Activated B cell treated with CpG ODN at 0.5 μM for 24 hours (primary cell): ENCODE results near the gene MAST2. TPM values are rescaled to one million over a fixed set of nuclear protein-coding genes. Genes with fewer than 3 reads are reported as not detected.

Experiments used
- ATAC-seq: fragments of 200-7000 bp; cut with Tn5 transposase; one replicate; pipeline ENCODE4 v1.10.0; 2021; ENCODE audit warnings: low read depth, mild to moderate bottlenecking, moderate library complexity
- CTCF ChIA-PET: fragments of 350-600 bp; sonication (Branson Sonifier 250); formaldehyde crosslinking; loops from one replicate; lab custom pipeline; 2021; ENCODE audit warnings: antibody characterized with exemption; lab: Charles Lee
- POLR2A ChIA-PET: fragments of 350-600 bp; sonication (Branson Sonifier 250); formaldehyde crosslinking; loops from one replicate; lab custom pipeline; 2021; ENCODE audit warnings: antibody characterized with exemption; lab: Charles Lee
- DNase-seq: peaks from one replicate; pipeline ENCODE4 v3.0.0; 2022
- H3K27ac Mint-ChIP-seq: one replicate; pipeline ENCODE4 v1.8.0; 2020; ENCODE audit warnings: mixed read lengths
- H3K27me3 Mint-ChIP-seq: one replicate; pipeline ENCODE4 v1.8.0; 2021; ENCODE audit warnings: mixed read lengths
- H3K36me3 Mint-ChIP-seq: one replicate; pipeline ENCODE4 v1.8.0; 2021; ENCODE audit warnings: low read depth, mixed read lengths
- H3K4me1 Mint-ChIP-seq: one replicate; pipeline ENCODE4 v1.8.0; 2021; ENCODE audit warnings: mixed read lengths
- H3K4me3 Mint-ChIP-seq: one replicate; pipeline ENCODE4 v1.8.0; 2020; ENCODE audit warnings: mild to moderate bottlenecking, mixed read lengths
- H3K9me3 Mint-ChIP-seq: one replicate; pipeline ENCODE4 v1.8.0; 2020; ENCODE audit warnings: mixed read lengths
- intact Hi-C: fragments of 100-400 bp; cut with micrococcal nuclease; formaldehyde crosslinking; loops from one replicate; pipeline ENCODE4 v1.15.1; 2024
- total RNA-seq: library from RNA; stranded (reverse); gene quantifications from 2 replicates; pipeline ENCODE4 v1.2.3, GENCODE V29; 2022
- TF ChIP-seq, protein P1 (sequence below): fragments of 200-600 bp; IDR thresholded peaks from one replicate; pipeline ENCODE4 v1.8.0; 2022; ENCODE audit warnings: antibody characterized with exemption, mild to moderate bottlenecking

The MAST2 gene
- total RNA-seq, 1 donor from 2014 or later, result 20.9 TPM

DNA sequence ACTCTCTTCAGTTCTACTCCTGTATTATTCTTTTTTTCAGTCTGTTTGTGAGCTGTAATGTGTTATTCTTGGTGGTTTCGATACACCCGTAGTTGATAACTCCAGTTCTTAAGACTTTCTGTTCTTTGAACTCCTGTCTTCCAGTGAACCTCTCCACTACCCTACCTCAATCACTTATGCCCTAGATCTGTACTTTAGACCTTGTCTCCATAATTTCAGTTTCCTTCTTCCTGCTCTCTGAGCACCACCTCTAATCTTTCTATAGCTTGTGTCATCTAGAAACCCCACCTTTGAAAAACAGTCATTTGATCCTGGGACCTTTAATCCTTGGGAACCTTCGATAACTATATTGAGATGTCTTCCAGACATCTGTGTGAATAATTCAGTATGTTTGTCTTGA is 169.7 kb downstream of the MAST2 start:
- ChIA-PET CTCF (no interaction called here), POLR2A (no interaction called here)
- no peak overlapping the region for H3K27ac Mint-ChIP-seq
- peaks cover 3% of the 10 kb centered on the region for H3K36me3 Mint-ChIP-seq
- intact Hi-C loops, result no loop called here
- H3K9me3 Mint-ChIP-seq, result no peaks in the 10 kb centered on the region
- no peaks in the 10 kb centered on the region for H3K27me3 Mint-ChIP-seq
- no peak for DNase-seq
- TF ChIP-seq, protein P1, sequence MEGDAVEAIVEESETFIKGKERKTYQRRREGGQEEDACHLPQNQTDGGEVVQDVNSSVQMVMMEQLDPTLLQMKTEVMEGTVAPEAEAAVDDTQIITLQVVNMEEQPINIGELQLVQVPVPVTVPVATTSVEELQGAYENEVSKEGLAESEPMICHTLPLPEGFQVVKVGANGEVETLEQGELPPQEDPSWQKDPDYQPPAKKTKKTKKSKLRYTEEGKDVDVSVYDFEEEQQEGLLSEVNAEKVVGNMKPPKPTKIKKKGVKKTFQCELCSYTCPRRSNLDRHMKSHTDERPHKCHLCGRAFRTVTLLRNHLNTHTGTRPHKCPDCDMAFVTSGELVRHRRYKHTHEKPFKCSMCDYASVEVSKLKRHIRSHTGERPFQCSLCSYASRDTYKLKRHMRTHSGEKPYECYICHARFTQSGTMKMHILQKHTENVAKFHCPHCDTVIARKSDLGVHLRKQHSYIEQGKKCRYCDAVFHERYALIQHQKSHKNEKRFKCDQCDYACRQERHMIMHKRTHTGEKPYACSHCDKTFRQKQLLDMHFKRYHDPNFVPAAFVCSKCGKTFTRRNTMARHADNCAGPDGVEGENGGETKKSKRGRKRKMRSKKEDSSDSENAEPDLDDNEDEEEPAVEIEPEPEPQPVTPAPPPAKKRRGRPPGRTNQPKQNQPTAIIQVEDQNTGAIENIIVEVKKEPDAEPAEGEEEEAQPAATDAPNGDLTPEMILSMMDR, result no peak
- no peak for ATAC-seq
- H3K4me3 Mint-ChIP-seq, result no peak overlapping the region
- no peaks in the 10 kb centered on the region for H3K4me1 Mint-ChIP-seq

- ChIA-PET POLR2A (no interaction called here), CTCF (no interaction called here)
- intact Hi-C loops, result no loop called here
- Mint-ChIP-seq H3K4me1 (no peaks in the 10 kb centered on the region), H3K36me3 (peaks cover 3% of the 10 kb centered on the region), H3K27me3 (no peaks in the 10 kb centered on the region), H3K9me3 (no peaks in the 10 kb centered on the region), H3K27ac (no peak overlapping the region), H3K4me3 (no peak overlapping the region)
- TF ChIP-seq, protein P1, result no peak
- DNase-seq (no peak), ATAC-seq (no peak)
These were observed 171.3 kb downstream of the MAST2 start for GRCh38 chr1:45974541-45975269.

- POLR2A ChIA-PET, result no interaction called here
These were observed 173.2 kb downstream of the MAST2 start for GRCh38 chr1:45976623-45977022.

DNA sequence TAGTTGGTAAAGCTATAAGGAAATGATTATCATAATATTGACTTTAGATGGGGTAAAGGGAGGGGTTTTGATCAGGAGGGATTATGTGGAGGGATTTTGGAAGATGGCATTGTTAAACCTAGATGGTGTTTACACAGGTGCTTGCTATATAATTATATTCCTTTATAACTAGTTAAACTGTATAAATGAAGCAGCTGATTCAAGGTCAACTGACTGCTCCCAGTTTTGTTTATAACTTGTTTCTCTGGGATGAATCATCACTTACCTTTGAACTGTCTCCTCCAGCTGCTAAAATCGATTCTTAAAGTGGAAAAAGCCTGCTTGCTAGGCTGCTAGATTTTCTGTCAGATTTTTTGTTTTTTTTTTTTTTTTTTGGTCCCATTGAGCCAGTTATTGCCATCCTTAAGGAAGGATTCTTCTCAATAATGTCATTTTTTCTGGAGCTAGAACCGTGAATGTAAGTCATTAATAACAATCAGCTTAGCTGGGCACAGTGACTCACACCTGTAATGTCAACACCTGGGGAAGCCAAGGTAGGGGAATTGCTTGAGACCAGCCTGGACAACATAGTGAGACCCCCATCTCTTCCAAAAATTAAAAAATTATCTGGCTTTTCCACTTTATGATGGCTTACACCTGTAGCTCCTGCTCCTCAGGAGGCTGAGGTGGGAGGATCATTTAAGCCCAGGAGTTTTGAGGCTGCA is 175.8 kb downstream of the MAST2 start:
- TF ChIP-seq, protein P1, result no peak
- CTCF ChIA-PET, result no interaction called here
- Mint-ChIP-seq H3K4me3 (no peak overlapping the region), H3K36me3 (no peaks in the 10 kb centered on the region), H3K4me1 (no peaks in the 10 kb centered on the region), H3K27ac (no peak overlapping the region), H3K9me3 (no peaks in the 10 kb centered on the region), H3K27me3 (no peaks in the 10 kb centered on the region)
- POLR2A ChIA-PET, result no interaction called here
- ATAC-seq (no peak), DNase-seq (no peak)
- intact Hi-C loops, result no loop called here

More at GRCh38 chr1:45976623-45977022, 173.2 kb downstream of the MAST2 start:
- Mint-ChIP-seq H3K9me3 (no peaks in the 10 kb centered on the region), H3K27ac (no peak overlapping the region), H3K27me3 (no peaks in the 10 kb centered on the region), H3K4me3 (no peak overlapping the region), H3K4me1 (no peaks in the 10 kb centered on the region), H3K36me3 (no peaks in the 10 kb centered on the region)
- ATAC-seq (no peak), DNase-seq (no peak)
- CTCF ChIA-PET, result no interaction called here
- intact Hi-C loops, result no loop called here
- TF ChIP-seq, protein P1, result no peak

DNA sequence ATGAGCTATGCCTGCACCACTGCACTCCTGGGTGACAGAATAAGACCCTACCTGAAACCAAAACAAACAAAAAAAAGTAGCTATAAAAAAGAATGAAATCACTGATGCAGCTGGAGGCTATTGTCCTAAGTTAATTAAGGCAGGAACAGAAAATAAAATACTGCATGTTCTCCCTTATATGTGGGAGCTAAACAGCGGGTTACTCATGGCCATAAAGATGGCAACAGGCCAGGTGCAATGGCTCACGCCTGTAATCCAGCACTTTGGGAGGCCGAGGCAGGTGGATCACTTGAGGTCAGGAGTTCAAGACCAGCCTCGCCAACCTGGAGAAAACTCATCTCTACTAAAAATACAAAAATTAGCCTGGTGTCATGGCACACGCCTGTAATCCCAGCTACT is 176.4 kb downstream of the MAST2 start:
- intact Hi-C loops, result no loop called here
- TF ChIP-seq, protein P1, result no peak
- Mint-ChIP-seq H3K4me3 (no peak overlapping the region), H3K36me3 (no peaks in the 10 kb centered on the region), H3K9me3 (no peaks in the 10 kb centered on the region), H3K27ac (no peak overlapping the region), H3K4me1 (no peaks in the 10 kb centered on the region), H3K27me3 (no peaks in the 10 kb centered on the region)
- ChIA-PET POLR2A (no interaction called here), CTCF (no interaction called here)
- no peak for ATAC-seq
- DNase-seq, result no peak
